NCI-H1930 (cell line): ENCODE data around the gene TAF5L.
"Not testable (repeated sequence)": the region's sequence is repeated elsewhere in the genome, so short reads cannot be mapped to it uniquely, and the experiment has no call there.

Experiments
- DNase-seq, 2 experiments: peaks; one replicate each; lab custom pipeline; 2025; lab: John Stamatoyannopoulos, UW

The TAF5L gene

DNA sequence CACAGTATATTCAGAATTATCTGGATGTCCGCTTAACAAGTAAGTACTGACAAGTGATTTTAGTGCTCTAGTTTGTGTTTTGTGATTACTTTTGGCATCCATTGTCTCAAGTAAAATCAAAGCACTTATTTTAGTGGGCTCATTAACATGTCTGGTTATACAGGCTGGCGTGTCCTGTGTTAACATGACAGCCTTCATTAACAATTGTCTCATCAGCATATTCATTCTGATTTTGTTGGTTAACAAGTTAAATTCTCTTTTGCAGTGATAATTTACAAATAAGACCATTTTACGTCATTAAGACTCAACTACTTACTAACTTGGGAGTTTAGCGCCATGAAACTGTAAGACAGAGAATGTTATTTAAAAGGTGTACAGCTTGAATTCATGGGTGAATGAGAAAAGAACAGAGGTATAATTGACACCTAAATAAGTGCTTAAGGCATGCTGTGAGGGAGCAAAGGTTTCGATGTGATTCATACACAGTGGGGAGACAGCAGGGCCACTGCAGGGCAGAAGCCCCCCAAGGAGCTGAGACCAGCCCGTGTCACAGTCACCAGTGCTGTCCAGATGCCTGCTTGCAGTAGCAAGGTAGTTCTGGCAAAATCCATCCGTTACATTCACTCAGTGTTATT lies 22.4 kb downstream of the TAF5L start:
- DNase-seq: no peak

DNA sequence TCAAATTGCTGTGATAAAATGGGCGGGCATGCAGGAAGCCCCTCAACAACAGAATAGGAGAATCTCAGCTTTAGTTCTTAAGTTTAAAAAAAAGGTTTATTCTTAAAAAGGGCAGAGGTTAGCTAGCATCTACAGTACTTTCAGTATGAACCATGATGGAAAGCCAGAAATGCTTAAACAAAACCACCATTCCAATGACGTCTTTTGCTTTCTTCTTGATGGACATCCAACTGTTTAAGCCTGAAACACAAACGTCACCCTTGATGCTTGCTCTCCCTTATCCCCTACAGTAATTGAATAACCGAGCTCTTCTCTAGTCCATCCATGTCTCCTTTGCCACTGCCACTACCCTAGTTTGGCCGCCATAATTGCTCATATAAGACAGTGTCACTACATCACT lies 25.7 kb downstream of the TAF5L start:
- no peak for DNase-seq

DNA sequence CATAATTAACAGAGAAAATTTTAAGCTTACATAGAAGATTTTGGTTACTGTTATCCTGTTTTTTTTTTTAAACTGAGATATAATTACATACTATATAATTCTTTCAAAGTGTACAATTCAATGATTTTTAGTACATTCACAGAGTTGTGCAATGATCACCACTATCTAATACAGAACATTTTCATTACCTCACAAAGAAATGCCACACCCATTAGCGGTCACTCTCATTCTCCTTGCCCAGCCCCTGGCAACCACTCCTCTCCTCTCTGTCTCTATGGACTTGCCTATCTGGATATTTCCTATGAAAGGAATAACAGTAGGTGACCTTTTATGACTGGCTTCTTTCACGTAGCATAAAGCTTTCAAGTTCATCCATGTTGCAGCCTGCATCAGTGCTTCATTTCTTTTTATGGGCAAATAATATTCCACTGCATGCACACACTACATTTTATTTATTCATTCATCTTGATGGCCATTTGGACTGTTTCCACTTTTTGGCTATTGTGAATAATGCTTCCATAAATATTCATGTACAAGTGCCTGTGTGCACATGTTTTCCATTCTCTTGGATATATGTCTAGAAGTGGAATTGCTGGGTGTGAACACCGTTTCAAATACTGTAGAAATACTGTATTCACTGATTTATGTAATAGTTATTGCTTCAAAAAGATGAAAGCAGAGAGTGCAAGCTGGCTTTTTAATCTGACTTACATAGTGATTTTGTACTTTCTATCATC lies 26.5 kb downstream of the TAF5L start:
- no peak for DNase-seq

DNA sequence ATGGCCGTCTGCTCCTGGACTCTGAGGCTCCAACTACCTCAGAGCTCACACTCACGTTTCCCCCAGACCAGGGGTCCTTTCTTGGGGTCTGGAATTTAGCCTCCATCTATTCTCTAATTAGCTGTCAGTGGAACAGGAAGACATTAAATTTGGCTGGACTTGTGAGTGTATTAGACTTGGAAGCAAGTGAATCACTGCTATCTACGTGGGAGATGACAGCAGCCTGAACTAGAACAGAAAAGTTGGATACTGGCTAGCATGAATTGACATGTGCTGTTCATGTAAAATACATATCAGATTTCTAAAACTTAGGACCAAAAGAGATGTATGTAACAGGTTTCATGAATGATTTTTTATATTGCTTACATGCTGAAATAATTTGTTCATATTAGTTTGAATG lies 28.0 kb downstream of the TAF5L start:
- DNase-seq: no peak

GRCh38 chr1:229596925-229597699 lies 28.8 kb downstream of the TAF5L start:
- DNase-seq: no peak

- not testable (repeated sequence) for DNase-seq
Observed at GRCh38 chr1:229595876-229596275, 30.0 kb downstream of the TAF5L start.

GRCh38 chr1:229594227-229595008 lies 31.5 kb downstream of the TAF5L start:
- DNase-seq: no peak

GRCh38 chr1:229593800-229594199 lies 32.1 kb downstream of the TAF5L start:
- no peak for DNase-seq

DNA sequence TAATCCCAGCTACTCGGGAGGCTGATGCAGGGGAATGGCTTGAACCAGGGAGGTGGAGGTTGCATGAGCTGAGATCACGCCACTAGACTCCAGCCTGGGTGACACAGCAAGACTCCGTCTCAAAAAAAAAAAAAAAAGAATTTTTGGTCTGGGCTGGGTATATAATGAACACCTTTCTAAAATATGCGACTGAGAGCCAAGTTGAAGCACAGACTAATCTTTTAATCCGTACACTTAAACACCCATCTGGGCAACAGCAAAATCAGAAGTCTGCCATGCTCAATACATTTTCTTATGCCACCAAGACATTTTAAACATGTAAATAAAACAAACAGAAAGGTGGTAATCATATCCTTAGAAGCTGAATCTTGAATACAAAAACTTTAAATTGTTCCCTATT lies 35.8 kb downstream of the TAF5L start:
- no peak for DNase-seq

DNA sequence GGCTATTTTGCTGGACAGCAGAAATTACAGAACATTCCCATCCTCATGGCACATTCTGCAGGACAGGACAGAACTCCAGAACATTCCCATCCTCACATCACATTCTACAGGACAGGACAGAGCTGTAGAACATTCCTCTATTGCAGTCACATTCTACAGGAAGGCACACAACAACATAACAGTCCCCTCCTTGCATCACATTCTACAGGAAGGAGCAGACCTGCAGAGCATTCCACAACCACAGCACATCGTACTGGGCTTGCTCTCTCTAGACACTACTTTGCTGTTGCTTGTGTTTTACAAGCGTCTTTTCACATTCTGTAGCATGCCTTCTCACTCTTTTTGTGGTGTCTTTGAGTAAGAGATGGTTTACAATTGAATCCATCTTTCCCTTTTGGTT lies 40.6 kb downstream of the TAF5L start:
- DNase-seq: no peak

DNA sequence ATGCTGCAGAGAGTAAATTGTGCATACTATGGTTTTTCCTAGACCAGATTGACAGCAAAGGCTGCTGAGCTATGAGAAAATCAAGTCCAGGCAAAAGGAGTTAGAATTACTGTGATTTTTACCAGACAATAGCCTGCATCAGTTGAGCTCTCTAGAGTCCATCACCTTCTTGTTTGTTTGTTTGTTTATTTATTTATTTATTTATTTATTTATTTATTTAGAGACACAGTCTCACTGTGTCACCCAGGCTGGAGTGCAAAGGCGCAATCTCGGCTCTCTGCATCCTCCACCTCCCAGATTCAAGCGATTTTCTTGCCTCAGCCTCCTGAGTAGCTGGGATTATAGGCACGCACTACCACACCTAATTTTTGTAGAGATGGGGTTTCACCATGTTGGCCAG lies 43.2 kb downstream of the TAF5L start:
- no peak for DNase-seq

- DNase-seq: no peak
Observed at GRCh38 chr1:229582011-229582694, 43.8 kb downstream of the TAF5L start.

GRCh38 chr1:229581485-229581884 lies 44.4 kb downstream of the TAF5L start:
- DNase-seq: no peak

GRCh38 chr1:229579059-229579673 lies 46.8 kb downstream of the TAF5L start:
- DNase-seq: no peak

GRCh38 chr1:229578168-229579058 lies 47.5 kb downstream of the TAF5L start:
- DNase-seq: no peak

DNA sequence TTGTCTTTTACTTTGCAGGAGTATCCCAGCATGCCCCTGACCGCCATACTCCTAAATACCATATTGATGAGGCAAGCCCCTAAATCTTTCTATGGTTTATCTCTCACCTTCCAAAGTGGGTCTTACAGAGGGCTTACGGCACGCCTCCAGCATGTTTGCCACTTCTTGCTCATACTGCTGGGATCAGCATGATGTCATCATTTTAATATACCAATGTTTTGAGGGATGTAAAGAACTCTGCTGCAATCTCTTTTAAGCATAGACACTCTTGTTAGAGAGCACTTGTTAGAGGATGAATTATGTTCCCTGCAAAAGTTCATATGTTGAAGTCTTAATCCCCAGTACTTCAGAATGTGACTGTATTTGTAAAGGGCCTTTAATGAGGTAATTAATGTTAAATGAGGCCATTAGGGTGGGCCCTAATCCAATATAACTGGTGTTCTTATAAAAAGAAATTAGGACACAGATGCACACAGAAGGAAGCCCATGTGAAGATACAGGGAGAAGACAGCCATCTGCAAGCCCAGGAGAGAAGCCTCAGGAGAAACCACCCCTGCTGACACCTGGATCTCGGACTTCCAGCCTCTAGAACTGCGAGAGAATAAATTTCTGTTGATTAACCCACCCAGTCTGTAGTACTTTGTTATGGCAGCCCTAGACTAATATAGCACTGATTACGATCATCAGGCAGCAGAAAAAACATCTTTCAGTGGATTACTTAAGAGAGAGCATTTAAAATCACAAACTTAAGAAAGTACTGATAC lies 51.1 kb downstream of the TAF5L start:
- no peak for DNase-seq

DNA sequence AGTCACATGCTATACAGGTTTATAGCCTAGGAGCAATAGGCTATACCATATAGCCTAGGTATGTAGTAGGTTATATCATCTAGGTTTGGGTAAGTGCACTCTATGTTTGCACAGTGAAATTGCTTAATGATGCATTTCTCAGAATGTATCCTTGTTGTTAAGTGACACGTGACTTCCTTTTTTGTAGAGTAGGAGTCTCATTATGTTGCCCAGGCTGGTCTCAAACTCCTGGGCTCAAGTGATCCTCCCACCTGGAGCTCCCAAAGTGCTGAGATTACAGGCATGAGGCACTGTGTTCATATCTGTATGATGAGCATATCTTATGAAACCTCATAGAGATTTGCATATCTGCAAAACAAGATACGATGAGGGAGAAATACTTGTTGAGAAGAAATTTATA lies 53.6 kb downstream of the TAF5L start:
- no peak for DNase-seq

- no peak for DNase-seq
Observed at GRCh38 chr1:229570891-229571516, 54.9 kb downstream of the TAF5L start.

- DNase-seq: no peak
Observed at GRCh38 chr1:229570305-229570704, 55.6 kb downstream of the TAF5L start.
